Stimulated activated naive CD4-positive, alpha-beta T cell treated with Interleukin-2 at 50 U/mL for 16 hours (primary cell): Measurements from ENCODE around the gene NDUFAF5.
"Not testable (repeated sequence)": the region's sequence is repeated elsewhere in the genome, so short reads cannot be mapped to it uniquely, and the experiment has no call there.

Source experiments
- DNase-seq: peaks from one replicate; lab custom pipeline; 2025; lab: John Stamatoyannopoulos, UW

The NDUFAF5 gene, protein sequence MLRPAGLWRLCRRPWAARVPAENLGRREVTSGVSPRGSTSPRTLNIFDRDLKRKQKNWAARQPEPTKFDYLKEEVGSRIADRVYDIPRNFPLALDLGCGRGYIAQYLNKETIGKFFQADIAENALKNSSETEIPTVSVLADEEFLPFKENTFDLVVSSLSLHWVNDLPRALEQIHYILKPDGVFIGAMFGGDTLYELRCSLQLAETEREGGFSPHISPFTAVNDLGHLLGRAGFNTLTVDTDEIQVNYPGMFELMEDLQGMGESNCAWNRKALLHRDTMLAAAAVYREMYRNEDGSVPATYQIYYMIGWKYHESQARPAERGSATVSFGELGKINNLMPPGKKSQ

DNA sequence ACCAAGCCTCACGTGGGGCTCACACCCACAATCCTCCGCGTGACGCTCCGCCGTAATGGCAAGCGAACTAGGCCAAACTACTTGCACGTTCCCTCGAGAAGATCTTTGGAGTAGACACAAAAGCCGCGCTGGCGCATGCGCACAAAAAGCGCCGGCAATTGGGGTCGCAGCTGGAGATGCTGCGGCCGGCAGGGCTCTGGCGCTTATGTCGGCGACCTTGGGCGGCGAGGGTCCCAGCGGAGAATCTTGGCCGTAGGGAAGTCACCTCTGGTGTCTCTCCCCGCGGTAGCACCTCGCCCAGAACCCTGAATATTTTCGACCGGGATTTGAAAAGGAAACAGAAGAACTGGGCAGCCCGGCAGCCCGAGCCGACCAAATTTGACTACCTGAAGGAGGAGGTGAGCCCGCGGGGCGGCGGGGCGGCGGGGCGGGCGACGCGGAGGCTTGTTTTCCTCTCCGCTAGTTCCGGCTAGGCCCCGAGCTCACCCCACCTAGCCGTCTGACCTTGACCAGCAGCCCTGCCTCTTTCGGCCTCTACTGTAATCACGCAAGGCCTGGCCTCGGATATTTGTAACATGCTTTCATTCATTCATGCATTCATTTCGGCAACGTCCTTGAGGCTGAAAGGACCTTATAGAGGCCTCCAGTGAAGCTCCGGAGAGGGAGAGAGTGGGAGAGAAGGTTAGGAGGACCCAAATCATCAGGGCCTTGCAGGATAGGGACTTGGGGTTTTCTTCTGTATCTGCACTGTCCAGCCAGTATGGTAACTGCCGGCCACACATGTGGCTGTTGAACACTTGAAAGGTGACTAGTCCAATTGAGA lies at the start of gene NDUFAF5, which contains the start of gene ESF1:
NDUFAF5 (plus strand) TSS at position 136 of the 823 bp plus-strand sequence; CDS start at position 177, 41 bp downstream.
ESF1 (minus strand) TSS at position 27 of the 823 bp plus-strand sequence. CDS start 1,779 bp downstream, outside the sequence.
- DNase-seq, result peak; percentile 91

DNA sequence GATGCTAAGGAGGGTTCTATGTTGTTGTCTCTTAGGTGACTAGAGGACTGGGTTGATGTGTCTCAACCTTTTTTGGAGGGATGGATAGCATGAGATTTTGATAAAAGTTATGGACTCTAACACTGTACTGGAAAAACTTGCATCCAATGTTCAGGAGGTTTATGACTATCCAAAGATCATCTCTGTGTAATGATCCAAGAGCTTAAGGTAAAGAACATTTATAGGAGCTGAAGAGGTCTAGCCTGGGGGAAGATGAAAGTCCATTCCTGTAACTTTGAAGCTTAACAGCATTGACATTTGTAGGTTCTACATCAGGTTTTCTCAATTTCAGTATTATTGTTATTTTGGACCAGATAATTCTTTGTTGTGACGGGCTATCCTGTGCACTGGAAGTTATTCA lies 49.0 kb upstream of the NDUFAF5 start:
- DNase-seq, result no peak

DNA sequence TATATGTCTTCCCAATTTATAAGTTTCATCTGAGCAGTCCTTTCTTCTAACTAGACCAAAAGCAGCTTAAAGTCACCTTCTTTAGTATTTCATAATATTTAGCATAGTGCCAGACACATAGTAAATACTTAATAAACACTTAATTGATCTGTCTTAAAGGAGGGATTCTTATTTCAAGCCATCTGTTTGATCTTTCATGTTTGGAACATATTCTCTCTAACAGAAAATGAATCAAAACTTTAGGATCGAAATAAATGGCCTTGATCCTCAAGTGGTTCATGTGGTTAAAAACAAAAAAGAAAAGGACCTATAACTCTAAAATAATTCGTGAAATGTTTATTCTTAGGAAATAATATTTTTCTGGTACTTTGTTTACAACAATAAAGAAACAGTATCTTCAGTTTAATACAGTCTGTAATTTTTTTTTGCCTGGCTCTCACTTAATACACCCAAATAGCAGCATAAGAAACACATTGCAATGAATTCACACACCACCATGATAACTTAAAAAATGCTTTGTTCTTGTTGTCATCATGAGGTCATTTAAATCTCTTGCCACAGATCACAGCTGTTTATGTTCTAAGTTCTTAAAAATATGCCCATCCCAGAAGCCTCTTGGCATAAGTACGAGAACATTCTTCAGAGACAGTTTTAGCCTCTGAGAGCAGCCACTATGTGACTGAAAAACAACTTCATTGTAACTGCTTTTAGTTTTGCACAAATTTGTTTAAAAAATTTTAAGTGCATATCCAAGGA lies 48.2 kb upstream of the NDUFAF5 start:
- DNase-seq, result no peak

DNA sequence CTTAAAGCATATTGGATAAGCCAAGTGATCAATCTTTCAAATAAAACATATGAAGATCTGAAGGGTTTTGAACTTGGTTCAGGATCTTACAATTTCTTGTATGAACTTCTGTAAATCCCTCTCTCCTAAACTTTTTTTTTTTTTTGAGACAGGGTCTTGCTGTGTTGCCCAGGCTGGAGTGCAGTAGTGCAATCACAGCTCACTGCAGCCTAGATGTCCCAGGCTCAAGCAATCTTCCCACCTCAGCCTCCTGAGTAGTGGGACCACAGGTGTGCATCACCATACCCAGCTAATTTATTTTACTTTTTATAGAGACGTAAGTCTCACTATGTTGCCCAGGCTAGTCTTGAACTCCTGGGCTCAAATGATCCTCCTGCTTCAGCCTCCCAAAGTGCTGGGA lies 46.6 kb upstream of the NDUFAF5 start:
- not testable (repeated sequence) for DNase-seq

DNA sequence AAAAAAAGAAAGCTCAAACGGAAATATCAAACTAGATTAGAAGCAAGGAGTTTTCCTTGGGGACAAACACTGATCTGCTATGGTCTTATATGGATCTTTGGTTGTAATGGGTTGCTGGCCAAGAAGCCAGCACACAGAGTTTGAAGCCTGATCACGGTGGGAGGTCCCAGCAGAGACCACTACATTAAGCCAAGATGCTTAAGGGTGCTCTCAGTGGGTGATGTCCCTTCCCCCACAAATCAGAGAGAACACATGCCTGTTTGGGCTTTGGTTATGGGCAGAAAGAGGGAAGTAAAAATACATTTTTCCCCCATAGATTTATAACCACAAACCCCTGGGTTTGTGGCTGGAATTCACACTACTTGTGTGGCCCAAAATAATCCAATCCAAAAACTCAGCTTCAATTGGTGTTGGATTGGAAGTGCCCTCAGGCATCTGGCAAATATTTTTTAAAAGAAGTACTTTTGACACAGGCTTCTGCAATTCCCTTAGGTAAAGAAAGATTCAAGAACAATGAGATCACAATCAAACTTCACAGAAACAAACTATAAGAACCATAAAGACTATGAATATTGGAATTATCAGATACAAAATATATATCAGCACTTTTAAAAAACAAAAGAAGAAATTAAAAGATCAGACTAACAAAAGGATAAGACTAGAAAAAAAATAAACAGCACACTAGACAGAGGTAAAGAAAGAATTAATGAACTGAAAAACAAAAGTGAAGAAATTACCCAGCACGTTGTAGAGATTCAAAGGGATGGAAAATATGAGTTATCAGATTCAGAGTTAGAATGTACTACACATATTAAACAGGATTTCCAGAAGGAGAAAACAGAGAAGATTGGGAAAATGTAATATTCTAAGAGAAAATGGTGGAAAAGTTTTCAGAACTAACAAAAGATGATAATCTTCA lies 44.8 kb upstream of the NDUFAF5 start:
- DNase-seq, result no peak

DNA sequence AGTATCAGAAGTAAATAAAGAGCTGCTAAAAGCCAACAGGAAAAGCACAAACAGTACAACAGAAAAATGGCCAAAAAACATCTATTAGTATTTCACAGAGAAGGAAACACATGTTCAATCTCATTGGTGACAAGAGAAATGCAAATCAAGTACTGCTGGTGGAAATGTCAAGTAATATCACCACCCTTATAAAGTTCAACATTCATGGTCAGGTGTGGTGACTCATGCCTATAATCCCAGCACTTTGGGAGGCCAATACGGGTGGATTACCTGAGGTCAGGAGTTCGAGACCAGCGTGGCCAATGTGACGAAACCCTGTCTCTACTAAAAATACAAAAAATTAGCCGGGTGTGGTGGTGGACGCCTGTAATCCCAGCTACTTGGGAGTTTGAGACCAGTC lies 42.9 kb upstream of the NDUFAF5 start:
- DNase-seq, result no peak

DNA sequence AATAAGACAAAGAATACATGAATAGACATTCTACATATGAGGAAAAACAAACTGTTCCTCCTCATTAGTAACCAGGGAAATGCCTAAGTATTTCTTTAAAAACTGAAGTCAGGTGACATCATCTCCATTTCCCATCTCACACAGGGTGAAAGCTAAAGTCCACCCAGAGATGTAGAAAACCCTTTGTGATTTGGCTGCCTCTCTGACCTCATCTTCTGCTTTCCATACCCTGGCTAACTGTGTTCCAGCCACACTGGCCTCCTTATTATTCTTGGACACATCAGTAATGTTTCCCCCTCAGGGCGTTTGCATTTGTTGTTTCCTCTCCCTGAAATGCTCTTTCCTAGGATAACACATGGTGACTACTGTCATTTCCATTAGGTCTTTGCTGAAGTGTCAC lies 40.5 kb upstream of the NDUFAF5 start:
- DNase-seq, result no peak

DNA sequence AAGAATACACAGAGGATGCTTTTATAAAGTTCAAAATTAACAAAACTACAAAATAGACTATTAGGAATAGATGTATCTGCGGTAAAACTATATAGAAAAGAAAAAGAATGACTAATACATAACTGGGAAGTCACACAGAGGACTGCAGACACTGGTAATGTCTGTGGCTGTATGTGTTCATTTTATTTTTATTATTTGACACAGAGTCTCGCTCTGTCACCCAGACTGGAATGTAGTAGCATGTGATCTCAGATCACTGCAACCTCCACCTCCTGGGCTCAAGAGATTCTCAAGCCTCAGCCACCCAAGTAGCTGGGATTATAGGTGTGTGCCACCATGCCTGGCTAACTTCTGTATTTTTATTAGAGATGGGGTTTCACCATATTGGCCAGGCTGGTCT lies 39.0 kb upstream of the NDUFAF5 start:
- no peak for DNase-seq

DNA sequence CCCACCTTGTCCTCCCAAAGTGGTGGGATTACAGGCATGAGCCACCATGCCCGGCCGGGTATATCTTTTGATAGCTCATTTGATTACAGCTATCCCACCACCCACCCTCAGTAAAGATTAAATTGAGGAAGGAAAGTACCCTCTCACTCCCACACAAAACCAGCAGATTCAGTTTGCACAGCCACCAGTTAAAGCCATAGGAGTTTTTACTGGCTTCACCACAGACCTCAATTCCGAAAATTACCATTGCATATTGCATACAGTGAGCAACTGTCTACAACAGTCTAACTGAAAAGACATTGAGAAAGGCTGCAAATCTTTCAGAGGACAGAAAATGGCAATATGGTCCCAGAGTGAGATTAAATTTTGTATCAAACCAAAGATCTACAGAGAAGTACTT lies 35.0 kb upstream of the NDUFAF5 start:
- DNase-seq, result no peak

DNA sequence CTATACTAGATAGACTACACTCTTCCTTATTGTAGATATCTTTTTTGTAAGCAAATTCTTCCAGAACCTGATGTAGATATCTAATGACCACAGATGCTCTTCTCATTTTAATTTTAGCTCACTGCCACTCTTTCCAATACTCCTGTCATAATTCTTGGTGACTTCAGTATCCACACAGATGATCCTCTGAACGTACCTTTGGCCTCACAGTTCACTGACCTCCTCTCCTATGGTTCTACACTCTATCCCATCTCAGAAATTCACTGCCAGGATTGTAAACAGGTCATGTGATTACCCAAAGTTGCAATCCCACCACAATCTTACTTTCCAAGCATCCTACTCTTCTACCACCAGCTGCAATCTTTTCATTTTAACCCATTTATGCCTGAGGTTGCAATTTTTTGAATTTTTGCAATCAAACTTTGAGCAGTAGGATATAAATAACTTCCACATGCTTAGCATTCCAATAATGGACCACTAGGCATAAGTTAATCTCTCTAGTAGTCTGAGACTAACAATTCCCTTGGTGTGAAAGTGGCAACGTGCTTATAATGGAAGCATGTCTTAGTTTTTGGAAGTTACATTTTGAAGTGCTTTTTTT lies 31.3 kb upstream of the NDUFAF5 start:
- DNase-seq, result no peak

DNA sequence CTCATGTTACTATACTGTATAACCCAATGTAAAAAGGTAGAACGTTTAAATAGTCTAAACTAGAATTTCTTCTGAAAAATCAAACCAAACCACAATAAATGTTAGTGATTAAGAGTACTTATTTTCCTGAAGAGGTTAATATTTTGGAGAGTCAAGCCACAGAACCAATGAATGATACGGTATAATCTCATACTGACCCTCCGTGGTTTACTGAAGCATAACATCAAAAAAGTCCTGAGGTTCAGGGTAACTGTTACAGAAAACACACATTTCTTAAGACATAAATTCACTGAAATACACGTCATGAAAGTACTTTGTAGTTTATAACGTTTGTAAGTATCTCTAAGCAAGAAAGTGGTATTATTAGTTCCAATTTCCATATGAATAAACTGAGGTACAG lies 29.0 kb upstream of the NDUFAF5 start:
- no peak for DNase-seq

DNA sequence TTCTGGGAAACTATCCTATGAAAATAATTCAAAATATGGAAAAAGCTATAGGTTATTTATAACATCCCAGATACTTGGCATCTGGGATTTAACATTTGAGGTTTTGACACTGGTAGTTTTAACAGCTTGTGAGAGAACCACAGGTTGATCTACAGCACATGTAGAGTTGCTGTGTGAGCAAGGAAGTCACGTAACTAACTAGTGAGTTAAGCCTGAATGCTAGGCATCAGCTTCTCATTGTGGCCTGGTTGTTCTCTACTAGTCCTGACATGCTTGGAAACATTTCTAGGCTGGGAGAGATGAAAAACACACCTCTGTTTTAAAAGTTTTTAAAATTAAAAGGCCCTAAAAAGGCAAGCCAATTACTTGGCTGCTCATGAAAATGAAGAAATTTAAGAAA lies 28.3 kb upstream of the NDUFAF5 start:
- no peak for DNase-seq

DNA sequence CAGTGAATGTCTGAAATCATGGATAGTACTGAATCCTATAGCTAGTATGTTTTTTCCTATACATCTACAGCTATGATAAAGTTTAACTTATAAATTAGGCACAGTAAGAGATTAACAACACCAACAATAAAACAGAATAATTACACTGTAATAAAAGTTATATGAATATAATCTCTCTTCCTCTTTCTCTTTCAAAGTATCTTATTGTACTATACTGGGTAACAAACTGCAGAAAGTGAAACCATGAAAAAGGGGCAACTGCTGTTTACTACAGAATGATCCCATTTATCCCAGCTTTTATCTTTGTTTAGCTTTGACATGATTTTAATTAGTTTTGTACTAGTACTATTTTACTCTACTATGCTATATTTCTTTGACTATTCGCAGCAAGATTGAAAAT lies 25.9 kb upstream of the NDUFAF5 start:
- DNase-seq, result no peak

DNA sequence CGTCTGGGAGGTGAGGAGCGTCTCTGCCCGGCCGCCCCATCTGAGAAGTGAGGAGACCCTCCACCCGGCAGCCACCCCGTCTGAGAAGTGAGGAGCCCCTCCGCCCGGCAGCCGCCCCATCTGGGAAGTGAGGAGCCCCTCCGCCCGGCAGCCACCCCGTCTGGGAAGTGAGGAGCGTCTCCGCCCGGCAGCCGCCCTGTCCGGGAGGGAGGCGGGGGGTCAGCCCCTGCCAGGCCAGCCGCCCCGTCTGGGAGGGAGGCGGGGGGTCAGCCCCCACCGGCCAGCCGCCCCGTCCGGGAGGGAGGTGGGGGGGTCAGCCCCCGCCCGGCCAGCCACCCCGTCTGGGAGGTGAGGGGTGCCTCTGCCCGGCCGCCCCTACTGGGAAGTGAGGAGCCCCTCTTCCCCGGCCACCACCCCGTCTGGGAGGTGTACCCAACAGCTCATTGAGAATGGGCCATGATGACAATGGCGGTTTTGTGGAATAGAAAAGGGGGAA lies 24.3 kb upstream of the NDUFAF5 start:
- DNase-seq, result not testable (repeated sequence)

DNA sequence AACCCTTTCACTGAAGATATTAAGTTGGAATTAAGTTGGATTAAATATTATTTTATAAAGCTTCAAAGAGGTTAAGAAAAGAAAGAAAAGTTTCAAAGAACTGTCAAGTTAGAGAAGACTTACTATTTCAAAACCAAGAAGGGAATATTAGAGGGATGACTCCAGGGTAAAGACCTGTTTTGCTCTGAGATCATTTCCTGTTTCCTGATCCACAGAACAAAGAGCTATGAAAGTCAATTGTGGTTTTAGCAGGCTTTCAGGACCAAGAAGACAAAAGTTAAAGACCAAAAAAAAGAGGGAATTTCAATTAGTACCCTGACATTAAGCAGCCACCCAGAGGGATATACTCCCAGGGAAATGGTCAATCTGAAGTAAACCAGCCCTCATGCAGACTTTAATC lies 19.5 kb upstream of the NDUFAF5 start:
- no peak for DNase-seq

DNA sequence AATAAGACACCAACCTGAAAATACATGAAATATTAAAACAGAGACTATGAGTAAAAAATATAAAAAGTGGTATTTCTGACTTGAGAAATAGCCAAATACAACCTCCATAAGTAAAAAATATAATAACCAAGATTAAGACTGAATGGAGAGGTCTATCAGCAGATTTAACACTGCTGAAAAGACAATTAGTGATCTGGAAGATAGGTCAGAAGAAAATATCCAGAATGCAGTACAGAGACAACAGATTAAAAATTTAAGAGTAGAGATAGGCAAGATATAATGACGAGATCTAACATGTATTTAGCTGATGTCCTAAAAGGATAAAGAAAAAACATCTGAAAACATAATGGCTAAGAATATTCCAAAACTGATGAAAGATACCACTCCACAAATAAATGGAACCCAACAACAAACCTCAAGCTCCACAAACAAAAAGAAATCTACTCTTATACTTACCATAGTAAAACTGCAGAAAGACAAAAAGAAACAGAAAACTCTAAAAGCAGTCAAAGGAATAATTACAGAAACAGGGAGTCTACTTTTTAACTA lies 18.9 kb upstream of the NDUFAF5 start:
- DNase-seq, result no peak

DNA sequence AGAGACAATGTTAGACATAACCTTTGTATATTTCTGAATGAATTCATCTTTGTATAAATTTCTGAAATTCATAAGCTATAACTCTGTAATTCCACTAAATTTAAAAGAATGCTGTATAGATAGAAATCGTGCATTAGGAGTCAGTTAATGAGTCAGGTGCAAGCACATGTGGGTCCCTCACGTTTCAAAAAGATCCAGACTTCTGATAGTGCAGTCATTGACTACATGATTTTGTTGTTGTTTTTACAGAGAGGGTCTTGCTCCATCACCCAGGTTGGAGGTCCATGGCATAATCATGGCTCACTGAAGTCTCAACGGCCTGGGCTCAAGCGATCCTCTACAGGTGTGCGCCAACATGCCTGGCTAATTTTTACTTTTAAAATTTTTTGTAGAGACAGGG lies 14.7 kb upstream of the NDUFAF5 start:
- DNase-seq, result no peak

DNA sequence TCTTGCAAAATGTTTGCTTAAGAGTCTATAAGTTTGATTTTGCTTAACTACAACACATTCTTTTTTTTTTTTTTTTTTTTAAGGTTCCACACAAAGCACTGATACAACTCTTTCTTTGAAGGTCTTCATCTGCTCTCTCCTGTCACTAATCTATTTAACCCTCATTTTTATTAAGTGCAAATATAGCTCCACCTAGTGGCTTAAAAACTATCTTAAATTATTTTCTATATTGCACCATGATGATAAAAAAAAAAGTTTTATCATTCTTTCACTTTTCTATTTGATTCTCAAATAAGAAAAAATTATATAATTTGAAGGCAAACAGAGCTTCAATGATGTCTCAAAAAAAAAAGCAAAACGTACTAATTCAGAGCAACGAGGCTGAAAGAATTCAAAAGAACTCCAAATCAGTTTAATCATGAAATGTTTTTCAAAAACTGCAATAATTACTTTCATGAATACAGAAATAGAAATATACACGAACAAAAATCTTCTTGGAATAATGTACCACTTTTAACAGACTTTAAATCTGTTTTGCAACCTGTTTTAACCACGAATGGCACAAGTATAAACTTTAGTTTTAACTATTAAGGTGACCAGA lies 12.9 kb upstream of the NDUFAF5 start:
- no peak for DNase-seq

DNA sequence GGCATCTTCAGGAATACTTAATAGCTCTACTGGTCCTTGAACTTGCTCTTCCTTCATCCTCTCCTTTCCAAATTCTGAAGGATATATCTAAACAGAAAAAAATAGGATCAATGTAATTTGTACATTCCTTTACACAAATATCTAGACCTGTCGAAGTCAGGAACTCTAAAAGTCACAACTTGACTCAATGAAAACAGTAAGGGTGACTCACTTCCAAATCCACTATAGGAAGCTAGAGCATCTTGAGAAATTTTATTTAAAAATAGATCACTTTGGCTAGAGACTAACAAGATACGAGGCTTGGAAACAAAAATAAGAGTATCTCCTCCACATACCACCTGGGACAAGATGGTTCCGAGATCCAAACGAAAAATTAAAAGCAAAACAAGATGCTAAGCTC lies 12.3 kb upstream of the NDUFAF5 start:
- no peak for DNase-seq

DNA sequence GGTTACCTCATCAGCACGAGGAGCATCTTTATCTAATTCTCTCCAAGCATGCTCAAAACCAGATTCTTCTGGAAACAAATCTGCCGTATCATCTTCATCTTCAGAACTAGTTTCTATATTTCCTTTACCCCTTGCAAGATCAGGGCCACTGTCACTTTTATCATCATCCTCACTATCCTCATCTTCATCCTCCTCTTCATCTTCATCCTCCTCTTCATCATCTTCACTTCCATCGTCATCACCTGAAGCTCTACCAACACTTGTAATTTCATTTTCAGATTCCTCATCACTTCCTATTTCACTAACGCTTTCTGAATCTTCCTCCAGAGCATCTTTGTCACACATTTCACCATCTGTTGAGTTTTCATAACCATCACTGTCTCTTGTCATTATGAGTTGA lies 9.0 kb upstream of the NDUFAF5 start:
- no peak for DNase-seq
